ENCODE data around the gene CCR9.
A peak's percentile ranks its signal among the peaks of the same experiment; 100 is the strongest.

CCR9 gene, protein sequence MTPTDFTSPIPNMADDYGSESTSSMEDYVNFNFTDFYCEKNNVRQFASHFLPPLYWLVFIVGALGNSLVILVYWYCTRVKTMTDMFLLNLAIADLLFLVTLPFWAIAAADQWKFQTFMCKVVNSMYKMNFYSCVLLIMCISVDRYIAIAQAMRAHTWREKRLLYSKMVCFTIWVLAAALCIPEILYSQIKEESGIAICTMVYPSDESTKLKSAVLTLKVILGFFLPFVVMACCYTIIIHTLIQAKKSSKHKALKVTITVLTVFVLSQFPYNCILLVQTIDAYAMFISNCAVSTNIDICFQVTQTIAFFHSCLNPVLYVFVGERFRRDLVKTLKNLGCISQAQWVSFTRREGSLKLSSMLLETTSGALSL

DNA sequence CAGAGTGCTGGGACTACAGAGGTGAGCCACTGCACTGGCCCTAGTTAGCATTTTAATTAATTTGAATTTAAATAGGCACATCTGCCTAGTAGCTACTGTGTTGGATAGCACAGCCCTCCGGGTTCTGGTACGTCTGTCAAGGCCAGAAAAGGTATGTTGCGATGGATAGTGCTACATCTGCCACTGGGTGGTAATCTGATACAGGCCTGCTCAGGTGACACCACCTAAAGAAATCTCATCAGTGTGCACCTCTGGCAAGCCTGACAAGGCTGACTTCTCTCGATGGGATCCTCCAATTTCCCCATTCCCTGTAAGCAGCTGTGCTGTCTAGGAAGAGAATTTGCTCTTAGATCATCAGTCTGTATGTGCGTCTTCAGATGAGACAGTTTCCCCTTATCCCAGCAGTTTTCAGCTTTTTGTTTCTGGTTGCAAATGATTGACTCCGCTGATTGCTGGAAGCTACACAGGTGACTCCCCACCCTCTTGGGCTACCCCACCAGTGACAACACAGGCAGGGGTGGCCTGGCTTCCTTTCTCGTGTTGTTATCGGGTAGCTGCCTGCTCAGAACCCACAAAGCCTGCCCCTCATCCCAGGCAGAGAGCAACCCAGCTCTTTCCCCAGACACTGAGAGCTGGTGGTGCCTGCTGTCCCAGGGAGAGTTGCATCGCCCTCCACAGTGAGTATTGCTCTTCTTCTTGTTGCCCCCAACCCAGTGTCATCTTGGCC, at the start of gene CCR9:
CCR9 (plus strand) TSS at position 565 of the 727 bp plus-strand sequence. CDS start 8,391 bp downstream, outside the sequence.
- DNase-seq (ENCODE audit: low read depth): no peak
- H3K4me3 ChIP-seq (ENCODE audit: low read length): no peak within 1 kb of the TSS
- TF ChIP-seq, protein P1, sequence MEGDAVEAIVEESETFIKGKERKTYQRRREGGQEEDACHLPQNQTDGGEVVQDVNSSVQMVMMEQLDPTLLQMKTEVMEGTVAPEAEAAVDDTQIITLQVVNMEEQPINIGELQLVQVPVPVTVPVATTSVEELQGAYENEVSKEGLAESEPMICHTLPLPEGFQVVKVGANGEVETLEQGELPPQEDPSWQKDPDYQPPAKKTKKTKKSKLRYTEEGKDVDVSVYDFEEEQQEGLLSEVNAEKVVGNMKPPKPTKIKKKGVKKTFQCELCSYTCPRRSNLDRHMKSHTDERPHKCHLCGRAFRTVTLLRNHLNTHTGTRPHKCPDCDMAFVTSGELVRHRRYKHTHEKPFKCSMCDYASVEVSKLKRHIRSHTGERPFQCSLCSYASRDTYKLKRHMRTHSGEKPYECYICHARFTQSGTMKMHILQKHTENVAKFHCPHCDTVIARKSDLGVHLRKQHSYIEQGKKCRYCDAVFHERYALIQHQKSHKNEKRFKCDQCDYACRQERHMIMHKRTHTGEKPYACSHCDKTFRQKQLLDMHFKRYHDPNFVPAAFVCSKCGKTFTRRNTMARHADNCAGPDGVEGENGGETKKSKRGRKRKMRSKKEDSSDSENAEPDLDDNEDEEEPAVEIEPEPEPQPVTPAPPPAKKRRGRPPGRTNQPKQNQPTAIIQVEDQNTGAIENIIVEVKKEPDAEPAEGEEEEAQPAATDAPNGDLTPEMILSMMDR (conservative IDR thresholded peaks at IDR 0.05; ENCODE audit: low read length): no peak

DNA sequence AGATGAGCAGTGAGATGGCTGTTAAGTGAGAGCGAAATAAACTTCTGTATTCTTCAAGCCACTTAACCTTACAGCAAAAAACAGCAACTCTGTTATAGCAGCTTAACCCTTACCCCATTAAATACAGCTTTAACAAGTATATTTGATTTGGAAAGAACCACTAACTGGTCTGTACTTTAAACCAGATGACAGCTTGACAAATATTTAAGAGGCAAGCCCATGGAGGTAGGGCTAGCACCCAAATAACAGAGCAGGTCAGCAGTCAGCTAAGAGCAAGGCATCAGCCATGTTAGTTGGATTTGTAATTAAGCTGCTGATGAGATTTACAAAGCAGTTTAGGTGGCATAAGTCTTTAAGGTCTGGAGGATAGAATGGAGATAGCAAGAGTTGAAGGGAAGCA, 47.9 kb upstream of the CCR9 start:
- no peak overlapping the region for H3K4me3 ChIP-seq (ENCODE audit: low read length)
- TF ChIP-seq, protein P1 (conservative IDR thresholded peaks at IDR 0.05; ENCODE audit: low read length): no peak
- no peak for DNase-seq (ENCODE audit: low read depth)

DNA sequence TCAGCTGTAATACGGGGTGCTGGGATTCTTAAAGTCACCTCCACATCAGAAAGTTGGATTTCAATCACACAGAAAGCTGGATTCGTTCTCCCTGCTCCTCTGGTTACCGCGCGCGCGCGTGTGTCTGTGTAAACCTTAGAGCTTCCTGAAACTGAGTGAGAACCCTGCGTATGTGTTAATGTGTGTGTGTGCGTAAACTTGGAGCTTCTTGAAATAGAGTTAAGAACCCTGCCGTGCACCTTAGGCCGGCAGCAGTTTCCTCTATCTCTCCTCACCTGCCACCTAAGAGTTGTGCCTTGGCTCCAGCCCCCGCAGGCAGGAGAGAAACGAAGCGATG, 45.0 kb upstream of the CCR9 start:
- TF ChIP-seq, protein P1 (conservative IDR thresholded peaks at IDR 0.05; ENCODE audit: low read length): no peak
- H3K4me3 ChIP-seq (ENCODE audit: low read length): peak overlapping the region; percentile 92
- DNase-seq (ENCODE audit: low read depth): peak; percentile 23

DNA sequence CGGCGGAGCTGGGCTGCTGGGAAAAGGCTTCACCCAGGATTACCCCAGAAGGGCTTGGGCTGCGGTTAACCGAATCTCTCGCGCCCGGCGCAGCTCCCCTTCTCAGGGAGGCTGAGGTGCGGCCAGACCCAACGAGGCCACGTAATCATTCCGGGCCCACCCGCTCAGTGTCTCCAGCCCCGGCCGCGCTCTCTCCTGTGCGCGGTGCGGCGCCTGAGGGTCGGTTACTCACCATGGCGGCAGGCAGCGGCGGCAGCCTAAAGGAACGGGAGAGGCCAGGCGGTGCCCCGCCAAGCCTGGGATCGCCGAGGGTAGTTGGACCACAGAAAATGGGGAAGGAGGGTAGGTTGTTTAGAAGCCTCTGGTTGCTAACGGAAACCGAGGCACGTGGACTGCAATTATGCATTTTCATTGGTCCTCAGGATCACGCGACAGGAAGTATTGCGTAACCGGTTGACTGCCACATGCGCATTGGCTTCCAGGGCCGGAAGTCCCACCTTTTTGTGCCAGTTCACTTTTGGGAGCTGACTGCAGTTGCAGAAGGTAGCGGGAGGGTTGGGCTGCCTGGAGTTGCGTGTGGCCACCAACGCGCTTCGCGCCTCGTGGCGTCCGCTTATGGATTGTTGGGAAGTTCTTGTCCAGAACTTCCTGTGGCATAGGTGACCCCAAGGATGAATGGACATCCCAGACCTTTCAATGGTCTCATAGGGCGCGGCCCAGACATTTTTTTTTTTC, 44.4 kb upstream of the CCR9 start, which contains the start of gene LZTFL1:
LZTFL1 (minus strand) TSS at position 363 of the 735 bp plus-strand sequence; CDS start at position 235, 128 bp downstream.
- TF ChIP-seq, protein P1 (conservative IDR thresholded peaks at IDR 0.05; ENCODE audit: low read length): no peak
- H3K4me3 ChIP-seq (ENCODE audit: low read length): peak within 1 kb of the TSS; percentile 92
- peak; percentile 97 for DNase-seq (ENCODE audit: low read depth)

DNA sequence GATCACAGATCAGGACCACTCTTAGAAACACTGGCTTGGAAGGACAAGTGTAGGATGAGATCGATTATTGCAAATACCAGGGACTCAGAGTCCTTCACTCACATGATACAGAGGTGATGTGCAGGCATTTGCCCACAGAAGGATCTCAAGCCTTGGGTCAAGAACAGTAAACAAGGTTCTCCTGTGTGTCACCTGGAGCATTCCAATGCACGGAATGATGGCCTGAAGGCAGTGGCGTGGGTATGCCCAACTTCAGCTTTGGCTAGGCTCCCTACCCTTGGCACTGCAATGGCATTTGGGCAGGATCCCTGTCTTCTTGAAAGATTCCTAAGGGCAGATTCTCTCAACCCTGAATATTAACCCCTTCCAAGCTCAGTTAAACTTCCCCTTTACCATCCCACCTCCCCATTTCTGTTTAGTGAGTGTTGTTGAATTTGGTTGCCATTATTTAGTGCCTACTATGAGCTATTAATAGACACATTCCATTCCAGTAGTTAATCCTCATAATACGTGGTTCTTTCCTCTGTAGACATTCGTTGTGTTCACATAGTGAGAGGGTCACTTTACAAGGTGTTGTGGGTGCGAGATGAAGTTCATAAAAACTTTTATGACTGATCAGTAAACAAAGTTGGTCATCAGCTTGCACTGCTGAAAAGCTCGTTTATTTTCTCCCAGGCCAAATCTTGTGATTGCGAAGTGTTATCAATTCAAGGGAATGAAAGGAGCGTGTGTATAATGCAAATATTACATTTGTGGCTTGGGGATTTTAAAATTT, 43.3 kb upstream of the CCR9 start:
- H3K4me3 ChIP-seq (ENCODE audit: low read length): no peak overlapping the region
- no peak for DNase-seq (ENCODE audit: low read depth)
- TF ChIP-seq, protein P1 (conservative IDR thresholded peaks at IDR 0.05; ENCODE audit: low read length): no peak

DNA sequence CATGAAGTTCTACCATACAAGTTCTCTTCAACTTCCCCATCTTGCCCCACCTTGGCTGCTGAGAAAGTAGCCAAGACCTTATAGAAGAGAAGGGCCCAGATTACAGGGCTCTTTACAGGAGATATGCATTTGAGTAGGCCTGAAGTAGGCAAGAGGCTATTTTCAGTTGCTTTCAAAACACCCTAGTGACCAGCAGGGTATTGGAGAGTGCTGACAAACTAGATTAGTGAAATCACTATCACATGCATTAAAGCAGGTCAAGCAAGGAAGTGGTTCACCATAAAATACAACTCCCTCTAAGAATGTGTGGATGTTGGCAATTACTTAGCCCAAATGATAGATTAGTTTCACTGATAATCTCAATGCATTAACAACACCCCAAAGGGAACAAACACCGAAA, 41.7 kb upstream of the CCR9 start:
- TF ChIP-seq, protein P1 (conservative IDR thresholded peaks at IDR 0.05; ENCODE audit: low read length): no peak
- H3K4me3 ChIP-seq (ENCODE audit: low read length): no peak overlapping the region
- DNase-seq (ENCODE audit: low read depth): no peak

All from AG10803 (cell line).